Left renal pelvis (tissue), 4 donors: ENCODE results near the gene BRDT. TPM values are rescaled to one million over a fixed set of nuclear protein-coding genes. Genes with fewer than 3 reads are reported as not detected.

Experiments used
- DNase-seq, 4 donors: peaks; one replicate each; pipeline ENCODE4 v3.0.0-alpha.2; 2013; ENCODE audit warnings: low read depth in 4 of 4, low spot score in 3 of 4
- polyA plus RNA-seq, 4 donors: library from polyadenylated mRNA; unstranded; fragments of 120-200 nt; gene quantifications; one replicate each; pipeline ENCODE4 v1.2.1, GENCODE V29; 2013; ENCODE audit not compliant: insufficient read length in 4 of 4

Gene BRDT
- under 1 TPM in 2 of 4 donors, not detected in 2; 0.23 to 0.32 TPM for polyA plus RNA-seq

DNA sequence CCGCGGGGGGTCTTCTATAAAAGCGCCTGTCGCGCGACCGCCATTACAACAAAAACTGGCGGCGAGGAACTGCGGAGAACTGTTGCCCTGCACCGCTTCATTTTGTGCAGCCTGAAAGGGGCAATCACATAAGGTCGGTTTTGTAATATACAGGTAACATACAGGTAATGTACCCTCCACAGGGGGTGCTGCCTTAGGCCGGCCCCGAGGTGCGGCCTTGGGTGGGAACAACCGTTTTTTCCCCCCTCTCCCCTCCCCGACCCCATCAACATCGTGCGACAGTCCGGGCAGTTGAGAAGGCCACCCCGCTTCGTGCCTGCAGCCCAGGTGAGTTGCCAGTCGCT lies at the start of gene BRDT:
Gene BRDT, plus strand, starts transcription at position 46 of the 344 bp plus-strand sequence. CDS start 13,354 bp downstream, outside the sequence.
- no peak for DNase-seq

- no peak for DNase-seq
Measured at GRCh38 chr1:91900562-91900961, 48.6 kb upstream of the BRDT start.

DNA sequence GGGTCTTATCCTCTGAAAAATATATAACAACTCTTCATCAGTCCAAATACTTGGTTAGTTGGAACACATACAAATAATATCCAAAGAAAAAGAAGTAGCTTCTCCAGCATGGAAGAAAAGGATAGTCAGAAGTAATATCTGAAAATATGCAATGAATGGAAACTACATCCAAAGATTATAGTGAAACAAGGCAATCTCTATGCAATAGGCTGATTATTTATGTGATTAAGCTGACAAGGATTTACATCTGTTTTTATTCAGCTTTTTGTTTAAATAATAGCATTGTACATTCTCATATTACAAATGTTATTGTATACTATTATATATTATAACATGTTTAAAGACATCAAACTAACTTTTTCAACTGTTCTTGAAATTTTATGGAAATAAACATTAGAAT lies 48.0 kb upstream of the BRDT start:
- DNase-seq = no peak

GRCh38 chr1:91912266-91912665 lies 36.9 kb upstream of the BRDT start:
- no peak for DNase-seq

DNA sequence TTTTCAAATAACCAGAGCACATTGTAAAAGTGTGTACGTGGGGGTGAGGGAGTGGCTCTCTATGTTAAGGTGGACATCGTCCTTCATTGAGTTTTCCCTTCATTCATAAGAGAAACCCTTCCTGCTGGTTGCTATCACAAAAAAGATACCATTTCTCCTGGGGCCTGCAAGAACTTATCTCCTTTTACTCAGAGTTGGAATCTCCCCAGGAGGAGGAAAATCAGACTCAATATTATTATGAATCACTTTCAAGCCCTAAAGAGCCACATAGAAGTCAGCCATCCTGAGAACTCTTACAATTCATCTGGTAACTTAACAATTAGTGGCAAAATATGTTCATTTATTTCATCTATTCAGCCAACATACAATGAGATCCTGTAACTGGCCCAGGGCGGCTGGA lies 36.2 kb upstream of the BRDT start:
- no peak for DNase-seq

- no peak for DNase-seq
Measured at GRCh38 chr1:91916046-91916445, 33.2 kb upstream of the BRDT start.

DNA sequence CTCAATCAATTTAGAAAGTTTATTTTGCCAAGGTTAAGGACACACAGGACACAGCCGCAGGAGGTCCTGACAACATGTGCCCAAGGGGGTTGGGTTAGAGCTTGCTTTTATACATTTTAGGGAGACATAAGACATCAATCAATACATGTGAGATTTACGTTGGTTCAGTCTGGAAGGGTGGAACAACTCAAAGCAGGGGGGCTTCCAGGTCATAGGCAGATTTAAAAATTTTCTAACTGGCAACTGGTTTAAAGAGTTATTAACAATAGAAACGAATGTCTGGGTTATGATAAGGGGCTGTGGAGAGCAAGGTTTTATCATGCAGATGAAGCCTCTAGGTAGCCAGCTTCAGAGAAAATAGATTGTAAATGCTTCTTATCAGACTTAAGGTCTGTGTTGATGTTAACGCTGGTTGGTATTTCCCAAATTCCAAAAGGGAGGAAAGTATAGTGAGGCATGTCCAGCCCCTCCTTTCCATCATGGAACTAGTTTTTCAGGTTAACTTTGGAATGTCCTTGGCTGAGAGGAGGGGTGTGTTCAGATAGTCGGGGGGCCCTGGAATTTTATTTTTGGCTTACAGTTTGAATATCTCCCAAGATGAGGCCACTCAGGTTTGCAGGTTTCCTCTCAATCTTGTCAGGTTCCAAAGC lies 32.3 kb upstream of the BRDT start:
- DNase-seq = no peak

GRCh38 chr1:91919962-91920361 lies 29.2 kb upstream of the BRDT start:
- no peak for DNase-seq

GRCh38 chr1:91924146-91924545 lies 25.1 kb upstream of the BRDT start:
- no peak for DNase-seq

- DNase-seq = no peak
Measured at GRCh38 chr1:91925644-91926435, 23.4 kb upstream of the BRDT start.

DNA sequence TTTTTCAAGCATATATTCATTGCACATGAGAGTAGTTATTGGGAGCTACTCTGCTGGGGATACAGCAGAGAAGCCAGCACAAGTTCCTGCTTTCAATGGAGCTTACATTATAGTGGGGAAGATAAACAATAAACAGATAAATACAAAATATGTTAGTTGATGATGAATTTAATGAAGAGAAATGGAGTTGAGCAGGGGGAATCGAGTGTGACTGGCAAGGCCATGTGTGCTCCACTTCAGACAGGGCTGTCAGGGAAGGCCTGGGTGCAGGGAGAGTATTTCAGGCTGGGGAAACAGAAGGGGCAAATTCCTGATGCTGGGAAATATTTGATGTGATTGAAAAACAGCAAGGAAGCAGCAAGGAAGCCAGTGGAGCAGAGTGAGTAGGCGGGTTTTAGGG lies 21.2 kb upstream of the BRDT start:
- no peak for DNase-seq

DNA sequence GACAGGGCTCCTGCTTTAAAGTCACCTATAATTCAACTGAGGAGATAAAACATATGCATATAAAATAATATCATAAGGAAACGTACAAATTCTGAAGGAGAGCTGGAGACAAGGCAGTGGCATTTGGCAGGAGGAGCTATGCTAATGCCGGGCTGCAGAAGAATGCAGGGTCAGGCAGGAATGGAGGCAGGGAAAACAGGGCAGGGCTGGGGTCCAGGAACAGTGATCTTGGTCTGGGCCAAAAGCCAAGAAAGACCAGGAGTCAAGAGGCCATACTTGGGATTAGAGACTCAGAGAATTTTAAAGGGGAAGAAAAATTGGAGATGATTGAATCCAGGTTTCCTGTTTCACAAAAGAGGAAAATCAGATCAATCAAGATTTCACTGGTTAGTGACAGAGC lies 20.0 kb upstream of the BRDT start:
- no peak for DNase-seq

DNA sequence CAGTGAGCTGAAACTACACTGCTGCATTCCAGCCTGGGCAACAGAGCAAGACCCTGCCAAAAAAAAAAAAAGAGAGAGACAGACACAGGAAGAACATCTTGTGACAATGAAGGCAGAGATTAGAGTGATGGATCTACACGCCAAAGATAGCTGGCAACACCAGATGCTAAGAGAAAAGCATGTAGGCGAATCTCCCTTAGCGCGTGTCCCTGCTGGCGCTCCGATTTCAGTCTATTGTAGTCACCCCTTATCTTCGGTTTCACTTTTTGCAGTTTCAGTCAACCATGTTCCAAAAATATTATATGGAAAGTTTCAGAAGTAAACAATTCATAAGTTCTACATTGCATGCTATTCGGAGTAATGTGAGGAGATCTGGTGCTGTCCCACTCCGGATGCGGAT lies 11.6 kb upstream of the BRDT start:
- DNase-seq = no peak

- DNase-seq = no peak
Measured at GRCh38 chr1:91940496-91940895, 8.7 kb upstream of the BRDT start.

DNA sequence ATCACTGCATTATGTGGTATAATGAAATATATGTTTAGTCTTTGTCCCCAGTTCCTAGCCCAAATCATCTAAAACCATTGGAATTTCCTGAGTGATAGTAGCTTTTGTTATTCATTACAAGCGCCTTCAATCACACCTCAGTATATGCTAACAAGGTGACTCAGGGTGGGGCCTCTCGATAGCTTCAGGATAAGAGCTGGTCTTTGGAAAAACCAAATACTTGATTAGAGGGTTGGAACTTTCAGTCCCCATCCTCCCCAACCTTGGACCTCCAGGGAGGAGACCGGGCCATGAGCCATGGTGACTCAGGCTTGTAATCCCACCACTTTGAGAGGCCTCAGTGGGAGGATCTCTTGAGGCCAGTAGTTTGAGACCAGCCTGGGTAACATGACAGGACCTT lies 5.1 kb upstream of the BRDT start:
- no peak for DNase-seq

- DNase-seq = no peak
Measured at GRCh38 chr1:91948097-91948496, 1.1 kb upstream of the BRDT start.

GRCh38 chr1:91948501-91949355 lies 473 bp upstream of the BRDT start:
- DNase-seq = no peak

DNA sequence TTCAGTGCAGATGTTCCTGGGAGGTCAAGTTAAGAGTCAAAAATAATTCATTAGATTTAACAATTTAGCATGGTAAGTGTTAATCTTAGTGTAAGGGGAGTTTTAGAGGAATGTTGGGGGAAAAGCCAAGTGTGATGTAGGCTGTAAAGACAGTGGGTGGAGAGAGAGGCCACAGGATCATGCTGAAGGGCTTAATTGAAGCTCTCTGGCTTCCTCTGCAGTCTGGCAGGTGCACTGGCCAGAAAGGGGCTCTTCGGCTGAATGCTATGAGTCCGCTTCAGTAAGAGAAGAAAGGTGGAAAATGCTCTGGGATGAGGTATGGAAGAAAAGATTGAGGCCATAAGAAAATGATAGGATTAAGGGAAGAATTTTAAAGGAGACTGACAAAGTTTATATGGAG lies 3.0 kb downstream of the BRDT start:
- DNase-seq = no peak

- DNase-seq = no peak
Measured at GRCh38 chr1:91958926-91959325, 9.7 kb downstream of the BRDT start.

DNA sequence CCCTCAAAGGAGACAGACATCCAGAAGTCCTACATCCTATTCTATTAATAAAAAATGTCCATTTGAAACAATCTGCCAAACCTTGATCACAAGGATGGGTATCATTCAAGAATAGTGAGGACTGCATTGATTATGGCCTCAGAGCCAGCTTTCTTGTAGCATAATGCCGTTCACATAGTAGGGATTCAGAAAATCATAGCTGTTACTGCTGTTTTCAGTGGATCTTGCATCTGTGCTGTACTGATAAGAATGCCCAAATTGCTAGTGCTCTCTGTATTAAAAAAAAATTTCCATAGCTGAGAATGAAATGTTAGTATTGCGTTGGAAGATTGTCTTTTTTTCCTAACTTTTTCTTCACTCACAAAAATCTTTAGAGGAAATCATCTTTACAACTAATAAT lies 19.1 kb downstream of the BRDT start:
- DNase-seq = no peak

DNA sequence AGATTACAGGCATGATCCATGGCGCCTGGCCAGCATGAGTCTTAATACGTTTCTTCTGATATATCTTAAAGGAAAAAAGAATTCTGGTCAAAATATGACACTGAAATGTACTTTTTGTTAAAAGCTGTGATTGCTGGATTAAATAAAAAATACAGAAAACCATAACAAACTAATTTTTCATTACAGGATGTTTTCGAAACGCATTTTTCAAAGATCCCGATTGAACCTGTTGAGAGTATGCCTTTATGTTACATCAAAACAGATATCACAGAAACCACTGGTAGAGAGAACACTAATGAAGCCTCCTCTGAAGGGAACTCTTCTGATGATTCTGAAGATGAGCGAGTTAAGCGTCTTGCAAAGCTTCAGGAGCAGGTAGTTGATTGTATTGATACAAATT lies 30.2 kb downstream of the BRDT start:
- no peak for DNase-seq
